ENCODE measurements around the gene CARS1. TPM values are rescaled to one million over a fixed set of nuclear protein-coding genes. Genes with fewer than 3 reads are reported as not detected.
A peak's percentile ranks its signal among the peaks of the same experiment; 100 is the strongest.

The CARS1 gene
- total RNA-seq, 4 donors from 2014 or later: 29.3 to 50.4 (median 36.4) TPM

GRCh38 chr11:3103076-3103475 is 45.9 kb upstream of the CARS1 start:
- TF ChIP-seq CTCF (IDR thresholded peaks at IDR 0.05) (no peak), EP300 (IDR thresholded peaks at IDR 0.05) (no peak), POLR2A (IDR thresholded peaks at IDR 0.05) (no peak)
- no peak for DNase-seq (ENCODE audit: low spot score in 2 of 2)
- Histone ChIP-seq H3K4me3 (no peak overlapping the region), H3K36me3 (peaks cover 0 to 88% (median 0%) of the 10 kb centered on the region in 3 donors), H3K9me3 (no peaks in the 10 kb centered on the region), H3K27ac (peak overlapping the region in 1 of 4 donors; percentile 31), H3K27me3 (no peaks in the 10 kb centered on the region), H3K4me1 (no peaks in the 10 kb centered on the region)
- WGBS, 2 donors: 49 to 53% methylated on average over 11 of the region's 11 CpGs

DNA sequence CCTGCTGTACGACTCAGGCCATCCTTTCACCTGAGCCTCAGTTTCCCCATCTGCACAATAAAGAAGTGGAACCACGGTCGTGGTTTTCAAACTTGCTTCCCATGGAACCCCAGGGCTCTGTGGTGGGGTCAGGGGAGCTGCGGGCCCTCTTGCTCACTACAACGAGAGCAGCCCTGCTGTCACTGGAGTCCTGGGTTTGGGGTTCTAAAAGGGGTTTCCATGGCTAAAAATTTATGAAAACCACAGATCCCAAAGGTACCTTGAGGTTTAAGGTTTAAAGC is 45.4 kb upstream of the CARS1 start:
- H3K27me3 ChIP-seq: no peaks in the 10 kb centered on the region
- peak overlapping the region in 1 of 4 donors; percentile 31 for H3K27ac ChIP-seq
- TF ChIP-seq CTCF (IDR thresholded peaks at IDR 0.05) (no peak), EP300 (IDR thresholded peaks at IDR 0.05) (no peak), POLR2A (IDR thresholded peaks at IDR 0.05) (no peak)
- WGBS, 2 donors: 88 to 94% methylated on average over 5 of the region's 5 CpGs
- H3K4me1 ChIP-seq: no peaks in the 10 kb centered on the region
- no peaks in the 10 kb centered on the region for H3K9me3 ChIP-seq
- peaks cover 0 to 88% (median 0%) of the 10 kb centered on the region in 3 donors for H3K36me3 ChIP-seq
- DNase-seq (ENCODE audit: low spot score in 2 of 2): no peak
- H3K4me3 ChIP-seq: no peak overlapping the region

DNA sequence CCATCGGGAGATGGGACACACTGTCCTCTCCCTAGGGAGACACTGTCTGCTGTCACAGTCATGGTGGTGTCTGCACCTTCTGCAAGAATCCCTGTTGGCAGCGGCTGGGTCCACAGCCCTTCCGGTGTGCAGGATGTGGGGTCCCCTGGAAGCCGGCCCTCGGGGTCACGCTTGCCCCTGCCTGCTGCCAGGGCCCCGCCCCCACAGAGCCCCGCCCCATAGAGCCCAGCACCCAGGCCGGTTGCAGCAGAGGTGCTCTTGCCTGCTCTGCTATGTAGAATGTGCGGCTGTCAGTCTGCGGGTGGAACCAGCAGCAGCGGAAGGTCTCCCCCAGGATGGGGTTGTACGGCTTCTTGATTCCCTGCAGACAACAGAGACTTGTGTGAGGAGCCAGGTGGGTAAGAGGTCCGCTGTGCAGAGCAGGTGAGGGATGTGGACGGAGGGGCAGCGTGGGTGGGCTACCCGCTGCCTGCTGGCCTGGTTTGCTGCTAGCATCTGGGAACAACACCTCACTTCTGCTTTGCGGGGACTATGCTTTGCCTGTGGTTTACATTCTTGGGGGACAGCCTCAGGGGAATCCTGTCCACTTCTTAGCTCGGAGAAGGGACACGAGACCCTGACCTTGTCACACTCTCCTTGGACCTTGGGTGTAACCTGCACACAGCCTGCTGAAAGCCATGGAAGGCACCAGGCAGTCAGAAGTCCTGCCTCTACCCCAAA is 44.9 kb upstream of the CARS1 start:
- DNase-seq (ENCODE audit: low spot score in 2 of 2): no peak
- H3K9me3 ChIP-seq: no peaks in the 10 kb centered on the region
- WGBS, 2 donors: 86 to 90% methylated on average over 11 to 19 of the region's 20 CpGs
- H3K36me3 ChIP-seq: peaks cover 0 to 88% (median 0%) of the 10 kb centered on the region in 3 donors
- H3K4me3 ChIP-seq: no peak overlapping the region
- no peaks in the 10 kb centered on the region for H3K27me3 ChIP-seq
- H3K27ac ChIP-seq: peak overlapping the region in 1 of 4 donors; percentile 31
- no peak for TF ChIP-seq POLR2A (IDR thresholded peaks at IDR 0.05)
- TF ChIP-seq CTCF (IDR thresholded peaks at IDR 0.05): no peak
- TF ChIP-seq EP300 (IDR thresholded peaks at IDR 0.05): no peak
- no peaks in the 10 kb centered on the region for H3K4me1 ChIP-seq

DNA sequence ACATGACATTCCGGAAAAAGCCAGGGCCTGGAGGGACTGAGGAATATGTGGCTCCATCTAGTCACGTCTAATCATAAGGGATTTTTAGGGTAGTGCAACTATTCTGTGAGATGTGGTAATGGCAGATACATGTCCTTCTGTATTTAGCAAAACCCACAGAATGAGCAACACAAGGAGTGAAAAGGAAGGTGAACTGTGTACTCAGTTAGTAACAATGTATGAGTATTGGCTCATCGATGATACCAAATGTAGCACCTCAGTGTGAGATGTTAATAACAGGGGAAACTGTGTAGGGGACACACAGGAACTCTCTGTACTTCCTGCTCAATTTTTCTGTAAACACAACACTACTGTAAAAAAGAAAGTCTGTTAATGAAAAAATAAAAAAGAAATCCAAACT is 42.0 kb upstream of the CARS1 start:
- H3K36me3 ChIP-seq: peaks cover 0 to 65% (median 0%) of the 10 kb centered on the region in 3 donors
- no peaks in the 10 kb centered on the region for H3K27me3 ChIP-seq
- no peaks in the 10 kb centered on the region for H3K9me3 ChIP-seq
- no peak for TF ChIP-seq CTCF (IDR thresholded peaks at IDR 0.05)
- no peak for TF ChIP-seq EP300 (IDR thresholded peaks at IDR 0.05)
- TF ChIP-seq POLR2A (IDR thresholded peaks at IDR 0.05): no peak
- H3K27ac ChIP-seq: no peak overlapping the region
- no peak overlapping the region for H3K4me3 ChIP-seq
- no peak for DNase-seq (ENCODE audit: low spot score in 2 of 2)
- H3K4me1 ChIP-seq: peaks cover 0 to 24% (median 8%) of the 10 kb centered on the region in 4 donors
- WGBS, 2 donors: 83 to 88% methylated on average over 3 of the region's 3 CpGs

DNA sequence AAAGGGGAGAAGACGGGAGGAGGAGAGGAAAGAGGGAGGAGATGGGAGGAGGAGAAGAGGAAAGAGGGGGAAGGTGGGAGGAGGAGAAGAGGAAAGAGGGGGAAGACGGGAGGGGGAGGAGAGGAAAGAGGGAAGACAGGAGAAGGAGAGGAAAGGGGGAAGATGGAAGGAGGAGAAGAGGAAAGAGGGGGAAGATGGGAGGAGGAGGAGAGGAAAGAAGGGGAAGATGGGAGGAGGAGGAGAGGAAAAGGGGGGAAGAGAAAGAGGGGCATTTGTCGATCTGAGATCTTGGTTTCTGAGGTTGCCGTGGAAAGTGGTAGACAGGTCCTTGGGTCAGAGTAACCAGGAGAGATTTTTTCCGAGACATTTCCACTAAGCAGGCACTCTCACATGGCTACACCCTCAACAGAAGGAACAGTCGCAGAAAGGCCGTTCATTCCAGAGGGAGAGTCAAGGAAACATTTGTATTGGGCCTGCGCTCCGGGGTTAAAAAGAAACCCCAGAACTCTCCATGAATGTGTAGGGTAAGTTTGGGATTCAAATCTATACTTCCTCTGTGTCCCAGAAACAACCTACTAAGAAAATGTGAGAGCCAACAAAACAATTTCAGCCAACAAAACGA is 39.8 kb upstream of the CARS1 start:
- peaks cover 0 to 70% (median 0%) of the 10 kb centered on the region in 3 donors for H3K36me3 ChIP-seq
- no peak for DNase-seq (ENCODE audit: low spot score in 2 of 2)
- WGBS, 2 donors: 81 to 89% methylated on average over 10 of the region's 10 CpGs
- H3K4me1 ChIP-seq: peaks cover 0 to 40% (median 8%) of the 10 kb centered on the region in 4 donors
- peak overlapping the region in 1 of 4 donors; percentile 74 for H3K27ac ChIP-seq
- TF ChIP-seq CTCF (IDR thresholded peaks at IDR 0.05) (no peak), POLR2A (IDR thresholded peaks at IDR 0.05) (no peak), EP300 (IDR thresholded peaks at IDR 0.05) (no peak)
- no peaks in the 10 kb centered on the region for H3K9me3 ChIP-seq
- H3K27me3 ChIP-seq: no peaks in the 10 kb centered on the region
- no peak overlapping the region for H3K4me3 ChIP-seq

All from tibial nerve (tissue), 4 donors.